Stomach smooth muscle (tissue), 2 donors: ENCODE results near the gene ITPR2.

Experiments used
- H3K27ac ChIP-seq: one replicate; pipeline ENCODE4 v1.7.0; 2013; ENCODE audit warnings: mild to moderate bottlenecking, low read length, inconsistent platforms
- H3K27me3 ChIP-seq, 2 donors: one replicate each; pipeline ENCODE4 v1.7.0; 2013; ENCODE audit warnings: low read length in 2 of 2; ENCODE audit not compliant: insufficient read depth in 2 of 2, control insufficient read depth in 1 of 2
- H3K36me3 ChIP-seq, 2 donors: one replicate each; pipeline ENCODE4 v1.7.0; 2013; ENCODE audit warnings: low read length in 2 of 2; ENCODE audit not compliant: control insufficient read depth in 2 of 2, insufficient read depth in 2 of 2
- H3K4me1 ChIP-seq: one replicate; pipeline ENCODE4 v1.7.0; 2013; ENCODE audit warnings: low read length; ENCODE audit not compliant: control insufficient read depth, insufficient read depth
- H3K4me3 ChIP-seq, 2 donors: one replicate each; pipeline ENCODE4 v1.7.0; 2013; ENCODE audit warnings: low read length in 2 of 2
- H3K9ac ChIP-seq, 2 donors: one replicate each; pipeline ENCODE4 v1.7.0; 2013; ENCODE audit warnings: low read length in 2 of 2, mild to moderate bottlenecking in 1 of 2
- H3K9me3 ChIP-seq, 2 donors: one replicate each; pipeline ENCODE4 v1.7.0; 2013; ENCODE audit warnings: low read length in 2 of 2; ENCODE audit not compliant: control insufficient read depth in 2 of 2
- donor health status: healthy.
- donor health status: Pancreatic carcinoma.

ITPR2 gene

GRCh38 chr12:26713885-26714383 lies 119.1 kb downstream of the ITPR2 start:
- H3K27me3 ChIP-seq = no peaks in the 10 kb centered on the region
- no peak overlapping the region for H3K4me3 ChIP-seq
- H3K27ac ChIP-seq = no peak overlapping the region
- no peaks in the 10 kb centered on the region for H3K9me3 ChIP-seq
- peaks cover under 1 to 2% of the 10 kb centered on the region in 2 donors for H3K36me3 ChIP-seq
- H3K4me1 ChIP-seq = peaks cover 2% of the 10 kb centered on the region
- no peak overlapping the region for H3K9ac ChIP-seq

GRCh38 chr12:26712892-26713291 lies 120.1 kb downstream of the ITPR2 start:
- Histone ChIP-seq H3K9ac (no peak overlapping the region), H3K27ac (no peak overlapping the region), H3K9me3 (no peaks in the 10 kb centered on the region), H3K4me3 (no peak overlapping the region), H3K4me1 (peaks cover 2% of the 10 kb centered on the region), H3K36me3 (peaks cover 3 to 5% of the 10 kb centered on the region in 2 donors), H3K27me3 (no peaks in the 10 kb centered on the region)

GRCh38 chr12:26711569-26711968 lies 121.4 kb downstream of the ITPR2 start:
- no peaks in the 10 kb centered on the region for H3K9me3 ChIP-seq
- peaks cover 3 to 5% of the 10 kb centered on the region in 2 donors for H3K36me3 ChIP-seq
- H3K9ac ChIP-seq = no peak overlapping the region

GRCh38 chr12:26711072-26711471 lies 121.9 kb downstream of the ITPR2 start:
- no peak overlapping the region for H3K4me3 ChIP-seq
- H3K36me3 ChIP-seq = peaks cover 3 to 5% of the 10 kb centered on the region in 2 donors
- peaks cover 2% of the 10 kb centered on the region for H3K4me1 ChIP-seq
- H3K27me3 ChIP-seq = no peaks in the 10 kb centered on the region
- no peak overlapping the region for H3K9ac ChIP-seq
- H3K9me3 ChIP-seq = no peaks in the 10 kb centered on the region
- H3K27ac ChIP-seq = no peak overlapping the region

More at GRCh38 chr12:26711569-26711968, 121.4 kb downstream of the ITPR2 start:
- Histone ChIP-seq H3K27me3 (no peaks in the 10 kb centered on the region), H3K4me3 (no peak overlapping the region), H3K27ac (no peak overlapping the region), H3K4me1 (peaks cover 2% of the 10 kb centered on the region)

- Histone ChIP-seq H3K9me3 (no peaks in the 10 kb centered on the region), H3K9ac (no peak overlapping the region), H3K4me3 (no peak overlapping the region), H3K36me3 (peaks cover 3% of the 10 kb centered on the region in 2 donors), H3K27ac (no peak overlapping the region), H3K4me1 (peaks cover 2% of the 10 kb centered on the region), H3K27me3 (no peaks in the 10 kb centered on the region)
Measured at GRCh38 chr12:26705851-26706250, 127.1 kb downstream of the ITPR2 start.

GRCh38 chr12:26704684-26705460 lies 128.1 kb downstream of the ITPR2 start:
- Histone ChIP-seq H3K4me3 (no peak overlapping the region), H3K36me3 (peaks cover 3 to 5% of the 10 kb centered on the region in 2 donors), H3K4me1 (peaks cover 2% of the 10 kb centered on the region), H3K9me3 (no peaks in the 10 kb centered on the region), H3K27me3 (no peaks in the 10 kb centered on the region), H3K27ac (no peak overlapping the region), H3K9ac (no peak overlapping the region)

GRCh38 chr12:26704214-26704613 lies 128.8 kb downstream of the ITPR2 start:
- Histone ChIP-seq H3K27ac (no peak overlapping the region), H3K9me3 (no peaks in the 10 kb centered on the region), H3K9ac (no peak overlapping the region), H3K4me3 (no peak overlapping the region), H3K4me1 (peaks cover 2% of the 10 kb centered on the region), H3K36me3 (peaks cover 3 to 5% of the 10 kb centered on the region in 2 donors), H3K27me3 (no peaks in the 10 kb centered on the region)

- no peak overlapping the region for H3K9ac ChIP-seq
- H3K4me3 ChIP-seq = no peak overlapping the region
- no peaks in the 10 kb centered on the region for H3K9me3 ChIP-seq
- peaks cover 2% of the 10 kb centered on the region for H3K4me1 ChIP-seq
- H3K27ac ChIP-seq = no peak overlapping the region
- peaks cover 4 to 7% of the 10 kb centered on the region in 2 donors for H3K36me3 ChIP-seq
- no peaks in the 10 kb centered on the region for H3K27me3 ChIP-seq
Measured at GRCh38 chr12:26702741-26703140, 130.3 kb downstream of the ITPR2 start.

GRCh38 chr12:26701604-26702215 lies 131.3 kb downstream of the ITPR2 start:
- Histone ChIP-seq H3K4me3 (no peak overlapping the region), H3K36me3 (peaks cover 4 to 12% of the 10 kb centered on the region in 2 donors), H3K27ac (no peak overlapping the region), H3K9me3 (no peaks in the 10 kb centered on the region), H3K27me3 (no peaks in the 10 kb centered on the region), H3K4me1 (peaks cover 2% of the 10 kb centered on the region), H3K9ac (no peak overlapping the region)

GRCh38 chr12:26700430-26700829 lies 132.6 kb downstream of the ITPR2 start:
- H3K4me1 ChIP-seq = peaks cover 2% of the 10 kb centered on the region
- H3K4me3 ChIP-seq = no peak overlapping the region
- peaks cover 5 to 12% of the 10 kb centered on the region in 2 donors for H3K36me3 ChIP-seq
- no peaks in the 10 kb centered on the region for H3K9me3 ChIP-seq
- no peak overlapping the region for H3K27ac ChIP-seq
- no peak overlapping the region for H3K9ac ChIP-seq
- no peaks in the 10 kb centered on the region for H3K27me3 ChIP-seq

GRCh38 chr12:26699237-26699636 lies 133.8 kb downstream of the ITPR2 start:
- no peak overlapping the region for H3K4me3 ChIP-seq
- H3K27me3 ChIP-seq = no peaks in the 10 kb centered on the region
- H3K27ac ChIP-seq = no peak overlapping the region
- no peak overlapping the region for H3K9ac ChIP-seq
- H3K36me3 ChIP-seq = peaks cover 8 to 18% of the 10 kb centered on the region in 2 donors
- no peaks in the 10 kb centered on the region for H3K4me1 ChIP-seq
- no peaks in the 10 kb centered on the region for H3K9me3 ChIP-seq
